Coronary artery (tissue), 2 donors: ENCODE measurements around the gene SLC16A7.
A peak's percentile ranks its signal among the peaks of the same experiment; 100 is the strongest.

Experiments
- DNase-seq: peaks from one replicate; pipeline ENCODE4 v3.0.0-alpha.2; 2017; ENCODE audit warnings: low spot score
- H3K27ac ChIP-seq, 2 donors: fragments of 200-600 bp; sonication (generic); one replicate each; pipeline ENCODE4 v1.5.1; 2016 to 2019
- H3K4me3 ChIP-seq: fragments of 200-600 bp; sonication (generic); 2 replicates; pipeline ENCODE4 v1.5.1; 2016; ENCODE audit warnings: mild to moderate bottlenecking, moderate library complexity
- TF ChIP-seq, protein P1 (sequence below): fragments of 200-600 bp; sonication (generic); IDR thresholded peaks from one replicate; pipeline ENCODE4 v1.5.1; 2019; ENCODE audit warnings: antibody characterized with exemption

SLC16A7 gene

DNA sequence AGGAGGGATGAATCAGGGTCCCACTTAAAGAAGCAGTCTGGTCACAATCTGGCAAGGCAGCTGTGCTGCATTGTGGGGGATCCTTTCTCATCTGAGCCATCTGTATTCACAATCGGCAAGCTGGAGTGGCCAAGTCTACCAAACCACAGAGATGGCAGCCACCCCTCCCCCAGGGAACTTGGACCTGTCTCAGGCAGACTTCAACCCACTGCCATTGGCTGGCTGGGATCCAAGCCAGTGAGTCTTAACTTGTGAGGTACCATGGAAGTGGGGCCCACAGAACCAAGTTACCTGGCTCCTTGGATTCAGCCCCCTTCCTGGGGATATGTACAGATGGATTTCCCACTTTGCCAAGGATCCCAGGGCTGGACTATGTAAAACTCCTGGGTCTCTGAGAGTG lies 196.8 kb downstream of the SLC16A7 start:
- TF ChIP-seq, protein P1, sequence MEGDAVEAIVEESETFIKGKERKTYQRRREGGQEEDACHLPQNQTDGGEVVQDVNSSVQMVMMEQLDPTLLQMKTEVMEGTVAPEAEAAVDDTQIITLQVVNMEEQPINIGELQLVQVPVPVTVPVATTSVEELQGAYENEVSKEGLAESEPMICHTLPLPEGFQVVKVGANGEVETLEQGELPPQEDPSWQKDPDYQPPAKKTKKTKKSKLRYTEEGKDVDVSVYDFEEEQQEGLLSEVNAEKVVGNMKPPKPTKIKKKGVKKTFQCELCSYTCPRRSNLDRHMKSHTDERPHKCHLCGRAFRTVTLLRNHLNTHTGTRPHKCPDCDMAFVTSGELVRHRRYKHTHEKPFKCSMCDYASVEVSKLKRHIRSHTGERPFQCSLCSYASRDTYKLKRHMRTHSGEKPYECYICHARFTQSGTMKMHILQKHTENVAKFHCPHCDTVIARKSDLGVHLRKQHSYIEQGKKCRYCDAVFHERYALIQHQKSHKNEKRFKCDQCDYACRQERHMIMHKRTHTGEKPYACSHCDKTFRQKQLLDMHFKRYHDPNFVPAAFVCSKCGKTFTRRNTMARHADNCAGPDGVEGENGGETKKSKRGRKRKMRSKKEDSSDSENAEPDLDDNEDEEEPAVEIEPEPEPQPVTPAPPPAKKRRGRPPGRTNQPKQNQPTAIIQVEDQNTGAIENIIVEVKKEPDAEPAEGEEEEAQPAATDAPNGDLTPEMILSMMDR: no peak
- DNase-seq: no peak
- no peak overlapping the region for H3K4me3 ChIP-seq
- no peak overlapping the region for H3K27ac ChIP-seq

DNA sequence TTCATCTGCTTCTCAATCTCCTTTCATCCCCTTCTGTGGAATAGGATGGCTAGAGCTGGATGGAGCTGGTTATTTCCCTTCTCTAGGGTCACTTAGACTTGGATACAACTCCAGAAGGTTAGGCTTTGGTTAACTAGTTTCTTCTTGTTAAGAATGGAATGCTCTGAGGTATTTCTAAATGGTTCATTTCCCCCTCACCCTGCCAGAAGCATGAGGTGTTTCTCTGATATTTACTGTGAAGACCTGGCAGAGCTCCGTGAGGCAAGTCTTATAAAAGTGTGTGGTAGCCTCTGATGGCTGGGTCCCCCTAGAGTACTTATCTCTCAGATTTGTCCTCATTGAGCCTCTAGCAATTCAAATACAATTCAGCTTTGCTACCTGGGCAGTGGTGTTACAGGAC lies 207.9 kb downstream of the SLC16A7 start:
- no peak for DNase-seq
- Histone ChIP-seq H3K27ac (peak overlapping the region in 1 of 2 donors; percentile 56), H3K4me3 (peak overlapping the region; percentile 57)
- TF ChIP-seq, protein P1: no peak

DNA sequence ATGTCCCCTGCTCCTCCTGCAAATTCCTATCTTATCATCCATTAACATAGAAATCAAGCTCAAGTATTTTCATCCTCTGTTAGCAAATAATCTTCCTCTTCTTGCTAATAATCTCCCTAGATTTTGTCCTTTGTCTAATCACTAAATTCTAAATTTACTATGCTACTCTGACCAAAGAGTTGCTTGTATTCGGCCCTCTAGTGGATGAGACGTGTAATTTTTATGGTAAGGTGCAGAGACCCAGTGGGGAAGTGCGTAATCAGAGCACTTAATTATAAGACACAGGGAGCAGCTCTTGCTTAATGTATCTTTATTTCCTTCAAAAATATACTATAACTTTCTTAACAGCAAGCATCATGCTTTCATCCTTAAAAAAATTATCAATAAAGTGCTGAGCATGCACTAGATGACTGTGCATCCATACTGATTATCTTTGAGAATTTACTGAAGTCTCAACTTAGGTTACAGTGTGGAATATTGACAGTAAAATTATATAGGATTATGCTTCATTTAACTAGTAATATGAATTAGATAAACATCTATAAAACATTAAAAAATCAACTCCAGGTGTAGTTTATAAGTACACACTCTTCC lies 212.6 kb downstream of the SLC16A7 start:
- DNase-seq: no peak
- H3K27ac ChIP-seq: no peak overlapping the region
- TF ChIP-seq, protein P1: peak; percentile 76
- no peak overlapping the region for H3K4me3 ChIP-seq

DNA sequence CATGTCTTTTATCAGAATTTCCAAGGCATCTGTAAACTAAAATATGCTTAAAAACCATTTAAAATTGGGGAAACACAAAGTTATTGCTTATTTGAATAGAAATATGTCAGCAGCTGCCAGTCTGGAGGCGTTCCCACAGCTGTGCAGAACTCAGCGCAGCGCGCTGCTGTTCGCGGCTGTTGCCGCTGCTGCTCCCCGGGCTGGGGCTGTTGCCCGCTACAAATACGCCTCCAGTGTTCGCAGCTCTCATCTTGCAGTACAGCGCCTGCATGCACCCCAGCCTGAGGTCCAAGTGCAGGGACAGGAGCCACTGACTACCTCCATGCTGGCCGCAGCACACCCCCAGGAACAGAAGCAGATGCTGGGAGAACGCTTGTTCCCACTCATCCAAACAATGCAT lies 216.2 kb downstream of the SLC16A7 start:
- Histone ChIP-seq H3K27ac (no peak overlapping the region), H3K4me3 (no peak overlapping the region)
- TF ChIP-seq, protein P1: no peak
- no peak for DNase-seq

DNA sequence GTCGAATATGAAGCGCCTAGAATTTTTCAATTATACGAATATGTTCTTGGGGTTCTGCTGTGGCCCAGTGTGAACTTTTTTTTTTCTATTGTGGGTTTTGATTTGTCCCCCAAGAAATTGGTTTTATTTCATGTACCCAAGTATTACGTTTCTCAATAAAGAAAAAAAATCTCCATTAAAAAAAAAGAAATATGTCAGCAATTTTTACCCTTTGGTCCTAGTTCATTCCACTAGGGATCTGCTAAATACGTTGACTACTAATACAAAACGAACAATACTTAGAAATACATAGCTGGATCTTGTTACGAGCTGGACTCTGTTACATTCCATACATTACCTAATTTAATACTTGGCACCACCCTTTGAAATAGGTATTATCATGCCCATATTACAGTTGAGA lies 216.9 kb downstream of the SLC16A7 start:
- DNase-seq: no peak
- Histone ChIP-seq H3K27ac (no peak overlapping the region), H3K4me3 (no peak overlapping the region)
- TF ChIP-seq, protein P1: no peak

DNA sequence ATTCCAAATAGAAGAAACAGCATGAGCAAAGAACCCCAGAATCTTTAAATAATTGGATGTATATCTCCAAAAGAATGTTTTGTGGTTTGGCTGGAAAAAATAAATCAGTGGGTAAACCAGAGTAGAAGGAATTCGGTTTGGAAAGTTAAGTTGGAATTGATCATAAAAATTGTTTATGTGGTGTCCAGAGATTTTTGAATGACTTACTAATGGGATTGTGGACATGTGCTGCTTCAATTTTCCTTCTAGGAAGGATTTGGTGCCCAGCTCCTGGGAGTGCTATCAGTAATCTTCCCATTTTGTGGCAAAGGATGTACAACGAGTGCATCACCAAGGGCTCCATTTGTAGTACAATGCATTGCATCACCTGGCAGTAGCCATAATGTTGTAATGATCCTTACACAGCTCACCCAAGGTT lies 224.8 kb downstream of the SLC16A7 start:
- Histone ChIP-seq H3K27ac (no peak overlapping the region), H3K4me3 (no peak overlapping the region)
- no peak for DNase-seq
- TF ChIP-seq, protein P1: no peak

DNA sequence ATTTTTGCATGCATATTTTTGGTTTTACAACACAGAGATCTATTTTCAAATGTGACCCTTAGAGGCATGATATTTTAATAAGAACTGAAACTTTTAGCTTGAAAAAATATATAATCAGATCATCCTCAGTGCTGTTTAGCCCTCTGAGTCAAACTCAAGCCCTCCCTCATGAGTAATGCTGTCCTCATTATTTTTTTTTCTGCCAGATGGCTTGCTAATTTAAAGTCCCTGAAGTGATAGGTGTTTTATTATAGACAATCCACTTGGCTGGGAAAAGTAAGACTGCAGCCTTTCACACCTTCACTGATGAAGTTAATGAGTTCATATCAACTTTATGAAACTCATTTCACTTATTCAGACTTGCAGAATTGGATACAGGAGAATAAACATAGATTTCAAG lies 227.7 kb downstream of the SLC16A7 start:
- no peak for DNase-seq
- no peak overlapping the region for H3K27ac ChIP-seq
- no peak overlapping the region for H3K4me3 ChIP-seq
- TF ChIP-seq, protein P1: no peak
